Esophagus muscularis mucosa (tissue), 3 donors: Measurements from ENCODE around the gene SPATA21.

ENCODE experiments used
- POLR2A ChIP-seq: fragments of 450-650 bp; IDR thresholded peaks from one replicate; pipeline ENCODE4 v1.6.1; 2017; ENCODE audit warnings: antibody characterized with exemption, moderate library complexity, mild to moderate bottlenecking, low read depth
- POLR2AphosphoS5 ChIP-seq, 2 donors: sonication (generic); formaldehyde crosslinking; IDR thresholded peaks; one replicate each; pipeline ENCODE4 v1.6.1; 2017; ENCODE audit warnings: antibody characterized with exemption in 2 of 2
- TF ChIP-seq, protein P1 (sequence below), 3 experiments: fragments of 200-600 bp in 2 of 3; fragments of 450-650 bp in 1 of 3; sonication (generic) in 2 of 3; IDR thresholded peaks; one replicate each; pipeline ENCODE4 v1.5.1; 2017 to 2019; ENCODE audit warnings: antibody characterized with exemption in 3 of 3, mild to moderate bottlenecking in 2 of 3, moderate library complexity in 1 of 3

DNA sequence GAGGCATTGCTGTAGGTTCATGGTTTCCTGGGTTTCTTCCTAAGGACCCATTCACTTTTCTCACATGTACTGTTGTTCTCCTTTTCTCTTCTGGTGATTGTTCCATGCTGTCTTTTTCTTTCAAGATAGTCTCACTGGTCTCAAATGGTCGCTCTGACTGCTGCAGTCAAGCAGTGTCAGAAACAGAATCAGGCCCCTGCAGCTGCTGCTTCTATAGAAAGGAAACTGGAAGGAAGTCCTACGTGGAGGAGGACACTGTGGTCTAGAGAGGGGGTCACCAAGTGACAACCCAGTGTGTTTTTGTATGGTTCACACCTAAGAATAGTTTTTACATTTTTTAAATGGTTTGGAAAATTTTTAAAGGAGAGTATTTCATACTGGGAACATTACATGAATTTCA, 5.7 kb upstream of the SPATA21 start:
- TF ChIP-seq, protein P1, sequence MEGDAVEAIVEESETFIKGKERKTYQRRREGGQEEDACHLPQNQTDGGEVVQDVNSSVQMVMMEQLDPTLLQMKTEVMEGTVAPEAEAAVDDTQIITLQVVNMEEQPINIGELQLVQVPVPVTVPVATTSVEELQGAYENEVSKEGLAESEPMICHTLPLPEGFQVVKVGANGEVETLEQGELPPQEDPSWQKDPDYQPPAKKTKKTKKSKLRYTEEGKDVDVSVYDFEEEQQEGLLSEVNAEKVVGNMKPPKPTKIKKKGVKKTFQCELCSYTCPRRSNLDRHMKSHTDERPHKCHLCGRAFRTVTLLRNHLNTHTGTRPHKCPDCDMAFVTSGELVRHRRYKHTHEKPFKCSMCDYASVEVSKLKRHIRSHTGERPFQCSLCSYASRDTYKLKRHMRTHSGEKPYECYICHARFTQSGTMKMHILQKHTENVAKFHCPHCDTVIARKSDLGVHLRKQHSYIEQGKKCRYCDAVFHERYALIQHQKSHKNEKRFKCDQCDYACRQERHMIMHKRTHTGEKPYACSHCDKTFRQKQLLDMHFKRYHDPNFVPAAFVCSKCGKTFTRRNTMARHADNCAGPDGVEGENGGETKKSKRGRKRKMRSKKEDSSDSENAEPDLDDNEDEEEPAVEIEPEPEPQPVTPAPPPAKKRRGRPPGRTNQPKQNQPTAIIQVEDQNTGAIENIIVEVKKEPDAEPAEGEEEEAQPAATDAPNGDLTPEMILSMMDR (IDR thresholded peaks at IDR 0.05): no peak
- TF ChIP-seq POLR2A: no peak
- no peak for TF ChIP-seq POLR2AphosphoS5 (IDR thresholded peaks at IDR 0.05)
